GM15510 (cell line): ENCODE measurements around the gene MRPS21.

Source experiments
- POLR2A ChIP-seq: IDR thresholded peaks from 3 replicates; pipeline ENCODE4 v1.6.1; 2011; ENCODE audit warnings: borderline replicate concordance; ENCODE audit not compliant: insufficient read length; ENCODE audit errors: extremely low read depth

The MRPS21 gene

GRCh38 chr1:150293433-150294253 is at the start of gene MRPS21:
Gene MRPS21 (plus strand): TSS chr1:150293861. CDS start chr1:150294367, 506 bp downstream.
- peak; percentile 90 for TF ChIP-seq POLR2A

GRCh38 chr1:150249936-150250335 is 43.7 kb upstream of the MRPS21 start:
- TF ChIP-seq POLR2A, result no peak

GRCh38 chr1:150256198-150256553 is 37.5 kb upstream of the MRPS21 start:
- TF ChIP-seq POLR2A, result no peak

GRCh38 chr1:150256554-150257341 is 36.9 kb upstream of the MRPS21 start:
- TF ChIP-seq POLR2A, result no peak

- TF ChIP-seq POLR2A, result no peak
Observed at GRCh38 chr1:150257624-150258585, 35.8 kb upstream of the MRPS21 start, which contains the start of gene CA14. Gene CA14 (plus strand): TSS chr1:150257774. CDS start chr1:150258129, 355 bp downstream.

- TF ChIP-seq POLR2A, result no peak
Observed at GRCh38 chr1:150259217-150259616, 34.4 kb upstream of the MRPS21 start.

- no peak for TF ChIP-seq POLR2A
Observed at GRCh38 chr1:150259758-150260669, 33.6 kb upstream of the MRPS21 start.

GRCh38 chr1:150261367-150261766 is 32.3 kb upstream of the MRPS21 start:
- TF ChIP-seq POLR2A, result no peak

GRCh38 chr1:150262388-150263320 is 31.0 kb upstream of the MRPS21 start:
- no peak for TF ChIP-seq POLR2A

- no peak for TF ChIP-seq POLR2A
Observed at GRCh38 chr1:150263549-150263948, 30.1 kb upstream of the MRPS21 start.

- TF ChIP-seq POLR2A, result no peak
Observed at GRCh38 chr1:150267896-150268295, 25.8 kb upstream of the MRPS21 start.

GRCh38 chr1:150268340-150268704 is 25.3 kb upstream of the MRPS21 start:
- no peak for TF ChIP-seq POLR2A
